KG1 (cell line): ENCODE data around the gene CCNB1IP1.
"Not testable (repeated sequence)": the region's sequence is repeated elsewhere in the genome, so short reads cannot be mapped to it uniquely, and the experiment has no call there.

ENCODE experiments used
- DNase-seq: peaks from one replicate; lab custom pipeline; 2025; lab: John Stamatoyannopoulos, UW

CCNB1IP1 gene

GRCh38 chr14:20332788-20333493, at the start of gene CCNB1IP1:
TSS of gene CCNB1IP1 (minus strand) at chr14:20333279. CDS start at chr14:20316523, 16,756 bp downstream.
- DNase-seq, result peak; percentile 68

- no peak for DNase-seq
Observed at GRCh38 chr14:20382526-20382925, 49.4 kb upstream of the CCNB1IP1 start.

DNA sequence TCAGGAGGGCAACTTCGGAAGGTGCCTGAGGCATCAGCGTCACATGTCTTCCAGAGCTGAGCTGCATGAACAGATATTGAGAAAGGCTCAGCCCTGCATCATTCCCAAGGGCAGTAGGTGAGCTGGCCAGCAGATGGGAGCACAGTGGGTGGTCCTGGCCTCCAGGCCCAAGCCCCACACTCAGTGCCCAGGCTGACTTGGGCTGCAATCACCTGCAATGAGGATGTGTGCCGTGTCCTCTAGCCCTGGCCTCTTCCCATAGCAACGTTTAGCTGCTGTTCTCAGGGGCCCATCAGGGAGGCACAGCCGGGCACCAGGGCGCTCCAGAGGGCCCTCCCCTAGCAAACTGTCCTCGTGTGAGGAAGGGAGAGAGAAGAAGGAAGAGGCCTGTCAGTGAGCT, 48.3 kb upstream of the CCNB1IP1 start:
- DNase-seq, result no peak

- no peak for DNase-seq
Observed at GRCh38 chr14:20380681-20381080, 47.6 kb upstream of the CCNB1IP1 start.

DNA sequence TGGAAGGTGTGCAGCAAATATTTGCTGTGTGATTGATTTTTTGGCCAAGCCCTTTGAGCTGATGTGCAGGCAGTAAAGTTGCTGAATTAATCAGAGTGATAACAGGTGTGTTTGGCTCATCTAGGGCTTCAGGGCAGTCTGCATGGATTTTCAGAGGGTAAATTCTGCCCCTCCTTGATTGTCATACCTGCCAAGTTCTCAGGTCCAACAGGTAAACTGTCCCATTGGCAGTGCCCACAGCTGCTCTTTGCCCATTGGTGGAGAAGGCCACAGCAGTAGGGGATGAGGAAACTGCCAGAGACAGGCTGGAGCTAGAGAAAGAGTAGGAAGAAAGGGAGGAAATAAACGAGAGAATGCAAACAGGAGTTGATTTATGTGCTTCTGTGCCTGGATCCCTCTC, 46.7 kb upstream of the CCNB1IP1 start:
- DNase-seq, result no peak

DNA sequence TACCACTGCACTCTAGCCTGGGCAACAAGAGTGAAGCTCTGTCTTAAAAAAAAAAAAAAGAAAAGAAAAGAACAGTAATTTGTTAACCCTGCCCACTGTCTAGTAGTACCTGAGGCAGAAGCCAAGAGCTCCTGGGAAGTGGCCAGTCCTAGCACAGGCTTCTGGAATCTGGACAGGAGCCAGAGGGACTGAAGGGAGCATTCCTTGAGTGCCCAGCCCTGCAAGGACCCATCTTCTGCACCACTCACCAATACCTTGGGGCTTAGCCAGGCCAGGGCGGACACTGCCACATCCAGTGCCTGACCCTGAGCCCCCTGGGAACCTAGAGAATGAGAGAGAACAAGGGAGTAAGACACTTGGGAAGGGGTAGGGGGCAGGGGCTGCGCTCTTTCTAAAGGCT, 44.1 kb upstream of the CCNB1IP1 start:
- DNase-seq, result no peak

GRCh38 chr14:20376071-20376588, 43.1 kb upstream of the CCNB1IP1 start:
- DNase-seq, result no peak

DNA sequence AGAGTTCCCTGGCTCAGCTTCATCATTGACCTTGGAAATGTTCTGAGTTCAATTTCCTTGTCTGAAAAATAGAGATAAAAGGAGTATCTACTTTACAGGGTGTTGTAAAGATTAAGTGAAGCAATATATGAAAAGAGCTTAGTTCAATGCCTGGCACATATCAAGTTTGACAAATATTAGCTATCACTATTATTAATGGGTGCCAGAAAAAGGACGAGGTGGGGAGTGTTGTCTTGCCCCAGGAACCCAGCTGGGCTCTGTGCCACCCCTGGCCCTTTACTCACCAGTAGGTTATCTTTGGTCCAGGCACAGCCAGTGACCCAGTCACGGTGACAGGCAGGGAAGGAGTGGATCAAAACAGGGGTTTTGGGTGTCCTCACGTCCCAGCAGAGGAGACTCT, 42.4 kb upstream of the CCNB1IP1 start:
- DNase-seq, result no peak

DNA sequence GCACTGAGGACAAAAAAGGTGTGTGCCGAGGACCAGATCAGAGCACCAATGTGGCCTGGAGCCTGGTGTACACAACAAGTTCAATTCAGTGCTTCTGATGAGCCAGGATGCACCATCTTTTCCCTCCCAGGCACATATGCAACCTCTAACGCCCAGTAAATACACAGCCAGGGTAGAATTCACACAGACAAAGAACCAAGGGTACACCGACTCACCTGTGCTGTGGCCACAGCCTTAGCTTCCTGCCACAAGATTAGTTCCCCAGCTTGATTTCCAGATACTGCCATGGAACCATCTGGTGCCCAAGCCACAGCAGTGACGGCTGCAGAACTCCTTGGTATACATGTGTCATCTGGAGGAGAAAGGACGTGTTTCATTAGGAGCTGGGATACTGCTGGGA, 39.7 kb upstream of the CCNB1IP1 start:
- no peak for DNase-seq

DNA sequence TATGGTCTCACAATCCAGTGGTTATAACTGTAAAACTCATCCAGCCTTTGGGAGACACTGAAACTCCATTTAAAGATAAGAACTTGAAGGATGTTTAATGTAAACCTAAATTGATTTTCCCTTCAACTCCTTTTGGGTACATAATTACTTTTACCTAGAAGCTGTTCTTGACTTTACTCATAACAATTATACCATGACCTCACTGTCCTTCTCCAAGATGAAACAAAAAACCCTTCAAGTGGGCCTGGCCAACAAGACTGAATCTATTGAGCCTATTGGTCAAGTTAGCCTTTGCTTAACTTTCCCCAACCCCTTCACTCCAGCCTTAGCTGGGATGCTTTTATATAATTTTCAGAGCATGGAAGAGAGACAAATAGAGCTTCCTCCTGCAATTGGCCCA, 32.8 kb upstream of the CCNB1IP1 start:
- DNase-seq, result no peak

- peak; percentile 20 for DNase-seq
Observed at GRCh38 chr14:20358474-20358873, 25.4 kb upstream of the CCNB1IP1 start.

DNA sequence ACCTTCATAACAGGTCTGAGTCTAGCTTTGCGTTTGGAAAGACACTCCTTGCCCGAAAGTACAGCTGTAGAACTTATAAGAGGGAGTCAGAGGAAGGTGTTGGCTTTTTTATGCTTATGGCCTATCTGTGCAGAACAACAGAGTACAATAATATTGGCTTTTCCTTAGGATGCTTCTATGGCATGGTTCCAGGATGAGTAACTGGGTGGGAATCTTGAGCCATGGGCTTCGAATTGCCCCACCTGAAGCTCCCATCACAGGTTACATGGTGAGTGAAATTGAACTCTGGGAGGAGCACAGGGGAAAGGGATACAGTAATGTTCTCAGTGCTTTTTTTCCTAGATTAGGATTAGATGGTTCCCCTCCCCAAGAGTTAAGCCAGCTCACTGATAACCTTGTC, 23.3 kb upstream of the CCNB1IP1 start:
- DNase-seq, result no peak

DNA sequence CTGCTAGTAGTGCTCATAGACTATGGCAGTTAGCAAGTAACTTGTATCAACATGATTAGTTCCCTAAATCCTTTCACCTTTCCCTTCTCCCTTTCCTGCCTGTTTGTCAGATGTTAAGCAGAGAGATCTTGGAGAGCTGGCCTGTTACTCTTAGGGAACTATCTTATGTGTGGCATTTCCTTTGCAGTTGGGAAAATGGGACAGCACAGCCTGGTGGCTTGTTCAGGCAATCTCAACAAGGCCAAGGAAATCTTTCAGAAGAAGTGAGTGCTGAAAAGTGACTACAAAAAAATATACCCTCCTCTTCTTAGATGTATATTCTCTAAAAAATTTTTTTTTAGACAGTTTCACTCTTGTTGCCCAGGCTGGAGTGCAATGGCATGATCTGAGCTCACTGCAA, 17.8 kb upstream of the CCNB1IP1 start:
- DNase-seq, result no peak

GRCh38 chr14:20350282-20350681, 17.2 kb upstream of the CCNB1IP1 start:
- no peak for DNase-seq

DNA sequence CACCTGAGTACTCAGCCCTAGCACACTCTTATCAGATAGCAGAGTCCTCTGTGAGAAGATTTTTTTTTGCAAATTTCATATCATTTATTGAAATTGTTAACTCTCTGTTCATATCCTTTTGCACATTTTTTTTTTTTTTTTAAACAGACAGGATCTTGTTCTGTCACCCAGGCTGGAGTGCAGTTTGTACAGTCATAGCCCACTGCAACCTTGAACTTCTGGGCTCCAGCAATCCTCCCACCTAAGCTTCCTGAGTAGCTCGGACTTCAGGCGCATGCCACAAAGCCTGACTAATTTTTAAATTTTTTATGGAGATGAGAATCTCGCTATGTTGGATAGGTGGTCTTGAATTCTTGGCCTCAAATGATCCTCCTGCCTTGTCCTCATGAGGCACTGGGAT, 14.7 kb upstream of the CCNB1IP1 start:
- no peak for DNase-seq

- DNase-seq, result no peak
Observed at GRCh38 chr14:20346713-20347112, 13.6 kb upstream of the CCNB1IP1 start.

- no peak for DNase-seq
Observed at GRCh38 chr14:20345366-20345765, 12.3 kb upstream of the CCNB1IP1 start.

DNA sequence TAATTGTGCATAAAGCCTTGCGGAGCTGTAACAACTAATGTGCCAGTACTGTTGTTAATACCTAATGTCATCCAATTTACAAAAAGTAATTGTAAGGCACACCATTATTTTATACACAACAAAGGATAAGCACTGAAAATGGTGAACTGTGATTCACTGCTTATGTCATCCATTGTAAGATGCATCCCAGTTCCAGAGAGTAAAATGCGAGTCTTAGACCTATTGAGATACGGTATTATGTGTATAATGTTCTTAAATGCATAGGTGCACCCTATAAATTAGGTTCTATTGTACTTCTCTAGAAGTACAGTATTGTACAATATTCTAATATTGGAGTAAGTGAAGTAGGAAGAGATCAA, 10.8 kb upstream of the CCNB1IP1 start:
- DNase-seq, result no peak

DNA sequence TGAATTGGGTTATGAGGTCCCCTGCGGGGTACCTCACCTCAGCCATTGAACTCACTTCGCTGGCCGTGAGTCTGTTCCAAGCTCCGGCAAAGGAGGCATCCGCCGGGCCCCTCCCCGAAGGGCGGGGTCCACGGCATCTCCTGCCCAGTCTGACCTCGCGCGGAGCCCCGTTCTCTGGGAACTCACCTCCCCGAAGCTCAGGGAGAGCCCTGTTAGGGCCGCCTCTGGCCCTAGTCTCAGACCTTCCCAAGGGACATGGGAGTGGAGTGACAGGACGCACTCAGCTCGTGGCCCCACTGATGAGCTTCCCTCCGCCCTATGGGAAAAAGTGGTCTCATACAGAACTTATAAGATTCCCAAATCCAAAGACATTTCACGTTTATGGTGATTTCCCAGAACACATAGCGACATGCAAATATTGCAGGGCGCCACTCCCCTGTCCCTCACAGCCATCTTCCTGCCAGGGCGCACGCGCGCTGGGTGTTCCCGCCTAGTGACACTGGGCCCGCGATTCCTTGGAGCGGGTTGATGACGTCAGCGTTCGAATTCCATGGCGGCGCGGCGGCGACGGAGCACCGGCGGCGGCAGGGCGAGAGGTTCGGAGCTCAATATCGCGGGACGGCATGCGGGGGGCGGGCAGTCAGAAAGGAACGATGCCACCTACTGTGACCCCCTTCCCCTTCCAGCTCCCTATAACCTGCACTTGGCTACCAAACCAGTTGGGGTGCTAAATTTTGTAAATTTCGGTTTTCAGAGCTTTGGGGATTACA, 10.2 kb upstream of the CCNB1IP1 start, which contains the start of gene PARP2:
PARP2 (plus strand) TSS at position 544 of the 770 bp plus-strand sequence; CDS start at position 551, 7 bp downstream.
- DNase-seq, result peak; percentile 99

- peak; percentile 13 for DNase-seq
Observed at GRCh38 chr14:20341646-20342045, 8.6 kb upstream of the CCNB1IP1 start.

GRCh38 chr14:20341032-20341431, 8.0 kb upstream of the CCNB1IP1 start:
- DNase-seq, result not testable (repeated sequence)

DNA sequence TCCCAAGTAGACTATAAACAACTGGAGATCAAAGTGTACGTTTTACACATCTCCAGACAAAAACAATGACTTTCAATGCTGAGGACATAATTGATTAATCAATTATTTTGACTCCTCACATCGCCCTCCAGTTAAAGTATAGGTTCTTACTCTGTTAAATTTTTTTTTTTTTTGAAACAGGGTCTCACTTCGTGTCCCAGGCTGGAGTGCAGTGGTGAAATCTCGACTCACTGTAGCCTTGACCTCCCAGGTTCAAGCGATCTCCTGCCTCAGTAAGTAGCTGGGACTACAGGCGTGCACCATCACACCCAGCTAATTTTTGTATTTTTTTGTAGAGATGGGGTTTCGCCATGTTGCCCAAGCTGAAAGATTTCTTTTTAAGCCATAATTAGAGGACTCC, 938 bp upstream of the CCNB1IP1 start:
- no peak for DNase-seq

DNA sequence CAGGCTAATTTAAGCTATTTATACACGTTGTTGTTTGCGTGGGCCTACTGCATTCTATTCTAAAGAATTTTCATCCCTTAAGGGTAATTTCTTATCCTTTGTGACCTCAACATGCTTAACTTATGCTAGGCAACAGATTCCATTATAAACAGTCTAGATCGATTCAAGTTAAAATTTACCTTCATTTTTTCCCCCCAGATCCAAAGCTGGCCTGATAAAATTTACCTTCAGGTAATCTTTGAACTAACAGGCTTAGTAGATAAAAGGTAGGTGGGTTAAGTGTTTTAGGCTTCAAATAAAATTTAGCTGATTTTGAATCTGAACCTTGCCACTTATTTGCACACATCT, 389 bp upstream of the CCNB1IP1 start:
- no peak for DNase-seq

DNA sequence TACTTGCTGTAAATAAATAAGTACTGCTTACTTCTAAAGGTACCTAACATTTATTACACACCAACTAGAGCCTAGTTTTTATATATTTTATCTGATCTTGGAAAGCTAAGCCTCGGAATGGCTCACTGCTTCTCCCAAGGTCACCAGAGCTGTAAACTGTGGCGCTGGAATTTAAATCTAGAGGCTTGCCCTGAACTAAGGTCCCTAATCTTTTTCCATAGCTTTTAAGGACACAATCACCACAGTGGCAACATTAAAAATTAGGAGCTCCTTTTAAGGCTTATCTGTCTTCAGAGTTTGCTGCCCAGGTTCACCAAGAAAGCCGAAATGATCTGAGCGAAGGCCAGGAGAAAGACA, 670 bp downstream of the CCNB1IP1 start:
- DNase-seq, result no peak
